ENCODE data around the gene ZNF778. TPM values are rescaled to one million over a fixed set of nuclear protein-coding genes. Genes with fewer than 3 reads are reported as not detected.

The ZNF778 gene
- polyA plus RNA-seq, 2 of the 4 experiments (the other 2 are of a cell fraction) = 7.0 to 9.5 TPM

- FAIRE-seq (no peak), DNase-seq (ENCODE audit: low read depth in 1 of 2, low spot score in 1 of 2) (no peak), ATAC-seq (no peak)
- POLR2A ChIA-PET = no interaction called here
- no peaks in the 10 kb centered on the region for H3K9me3 ChIP-seq
- no peak overlapping the region for H3K4me2 ChIP-seq
- no peaks in the 10 kb centered on the region for H3K4me1 ChIP-seq
- no peak overlapping the region for H3K4me3 ChIP-seq
- TF ChIP-seq USF2 (IDR thresholded peaks at IDR 0.05) = no peak
- no peak for TF ChIP-seq JUNB (IDR thresholded peaks at IDR 0.05)
- TF ChIP-seq FOSB (CRISPR knock-in tag; IDR thresholded peaks at IDR 0.05) = no peak
- no peak for TF ChIP-seq NFE2L2 (conservative IDR thresholded peaks at IDR 0.05; ENCODE audit: low read length)
- no peak for TF ChIP-seq FOSL2 (IDR thresholded peaks at IDR 0.05)
- no peak for TF ChIP-seq FOSL2 (CRISPR knock-in tag; IDR thresholded peaks at IDR 0.05)
- TF ChIP-seq ZFP36 (IDR thresholded peaks at IDR 0.05; ENCODE audit: borderline replicate concordance, partially characterized antibody) = no peak
- TF ChIP-seq POLR2AphosphoS2 (conservative IDR thresholded peaks at IDR 0.05; ENCODE audit: low read length) = no peak
- TF ChIP-seq RNF2 (IDR thresholded peaks at IDR 0.05; ENCODE audit: borderline replicate concordance, low read depth) = no peak
- no peak for TF ChIP-seq JUN (IDR thresholded peaks at IDR 0.05)
- TF ChIP-seq FOXS1 (CRISPR knock-in tag; IDR thresholded peaks at IDR 0.05) = no peak
- no peak for TF ChIP-seq CHD2 (IDR thresholded peaks at IDR 0.05; ENCODE audit: low read length, partially characterized antibody)
- no peak for TF ChIP-seq BCL3 (IDR thresholded peaks at IDR 0.05)
- no peak for TF ChIP-seq EHF (CRISPR knock-in tag; IDR thresholded peaks at IDR 0.05)
- TF ChIP-seq MAZ (IDR thresholded peaks at IDR 0.05; ENCODE audit: borderline replicate concordance, low read depth, low read length) = no peak
- TF ChIP-seq RAD21 (conservative IDR thresholded peaks at IDR 0.05 in 1 of 2, IDR thresholded peaks at IDR 0.05 in 1 of 2) = no peak
- TF ChIP-seq REST (IDR thresholded peaks at IDR 0.05) = no peak
- 32% methylated on average over 4 of the region's 12 CpGs for WGBS (ENCODE audit: missing lambda C conversion rate)
- CTCF ChIA-PET = interaction anchor here (0.5 to 2.2 kb wide), 4 partner anchors 10 to 441 kb away, joined by 3 to 15 read pairs (median 3); no protein-coding TSS in a partner anchor
- no peak overlapping the region for H3K27ac ChIP-seq
Observed at GRCh38 chr16:89177501-89177900, 40.0 kb upstream of the ZNF778 start.

GRCh38 chr16:89178453-89179147 lies 38.9 kb upstream of the ZNF778 start:
- FAIRE-seq = no peak
- no peaks in the 10 kb centered on the region for H3K9me3 ChIP-seq
- no peaks in the 10 kb centered on the region for H3K4me1 ChIP-seq
- no peak overlapping the region for H3K4me3 ChIP-seq
- ATAC-seq = peak in 1 of 2 experiments; percentile 25; a peak in 2 of 6 replicates
- CTCF ChIA-PET = interaction anchor here (1.1 to 2.7 kb wide), 2 partner anchors 11 to 12 kb away, joined by 3 to 15 read pairs; no protein-coding TSS in a partner anchor
- POLR2A ChIA-PET = no interaction called here
- DNase-seq (ENCODE audit: low read depth in 1 of 2, low spot score in 1 of 2) = no peak
- no peak overlapping the region for H3K27ac ChIP-seq
- 66% methylated on average over 11 of the region's 24 CpGs for WGBS (ENCODE audit: missing lambda C conversion rate)
- no peak overlapping the region for H3K4me2 ChIP-seq
- TF ChIP-seq SREBF2 (IDR thresholded peaks at IDR 0.05) = no peak
- no peak for TF ChIP-seq CEBPB (IDR thresholded peaks at IDR 0.05)
- no peak for TF ChIP-seq CBX8 (IDR thresholded peaks at IDR 0.05)
- TF ChIP-seq ATOH8 (CRISPR knock-in tag; IDR thresholded peaks at IDR 0.05; ENCODE audit: low read depth) = no peak
- no peak for TF ChIP-seq BCL3 (IDR thresholded peaks at IDR 0.05)
- no peak for TF ChIP-seq PHF8 (IDR thresholded peaks at IDR 0.05; ENCODE audit: borderline replicate concordance, low read depth)
- TF ChIP-seq KDM5A (IDR thresholded peaks at IDR 0.05) = no peak
- no peak for TF ChIP-seq CTCF (IDR thresholded peaks at IDR 0.05)
- no peak for TF ChIP-seq HES2 (IDR thresholded peaks at IDR 0.05)
- no peak for TF ChIP-seq CHD4 (IDR thresholded peaks at IDR 0.05; ENCODE audit: borderline replicate concordance)
- no peak for TF ChIP-seq ZNF302 (CRISPR knock-in tag; IDR thresholded peaks at IDR 0.05)
